ENCODE results near the gene HERPUD2.

HERPUD2 gene, protein sequence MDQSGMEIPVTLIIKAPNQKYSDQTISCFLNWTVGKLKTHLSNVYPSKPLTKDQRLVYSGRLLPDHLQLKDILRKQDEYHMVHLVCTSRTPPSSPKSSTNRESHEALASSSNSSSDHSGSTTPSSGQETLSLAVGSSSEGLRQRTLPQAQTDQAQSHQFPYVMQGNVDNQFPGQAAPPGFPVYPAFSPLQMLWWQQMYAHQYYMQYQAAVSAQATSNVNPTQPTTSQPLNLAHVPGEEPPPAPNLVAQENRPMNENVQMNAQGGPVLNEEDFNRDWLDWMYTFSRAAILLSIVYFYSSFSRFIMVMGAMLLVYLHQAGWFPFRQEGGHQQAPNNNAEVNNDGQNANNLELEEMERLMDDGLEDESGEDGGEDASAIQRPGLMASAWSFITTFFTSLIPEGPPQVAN

DNA sequence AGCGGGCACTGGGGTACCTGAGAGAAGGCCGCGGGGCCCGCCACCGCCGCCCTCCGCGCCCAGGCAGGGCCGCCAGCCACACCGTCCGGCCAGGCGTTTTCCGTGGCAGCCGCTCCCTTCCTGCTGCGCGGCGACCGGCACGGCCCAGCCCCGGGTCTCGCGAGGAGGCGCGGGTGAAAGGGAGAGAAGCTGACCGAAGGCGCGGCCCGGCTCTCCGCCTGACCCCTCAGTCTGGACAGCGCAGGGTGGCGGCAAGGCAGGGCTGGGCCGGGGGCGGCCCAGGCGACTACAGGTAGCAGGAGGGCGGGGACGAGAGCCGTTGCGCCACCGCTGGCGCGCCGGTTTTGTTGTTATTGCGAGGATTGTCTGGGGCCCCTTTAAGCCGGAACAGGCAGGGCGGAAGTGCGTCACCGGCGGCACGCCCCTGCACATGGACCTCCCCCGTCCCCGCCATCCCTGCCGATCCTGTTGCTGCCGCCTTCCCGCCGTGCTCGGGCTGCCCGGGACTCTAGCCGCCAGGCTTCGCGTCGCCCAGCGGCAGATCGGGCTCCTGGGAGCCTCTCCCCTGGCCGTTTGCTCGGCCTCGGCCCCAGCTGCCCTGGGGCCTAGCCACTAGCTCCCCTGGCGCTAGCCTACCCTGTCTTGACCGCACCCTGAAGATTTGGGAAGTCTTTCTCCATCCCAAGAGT is at the start of gene HERPUD2:
Gene HERPUD2, minus strand, starts transcription at position 352 of the 689 bp plus-strand sequence. CDS start 805 bp downstream, outside the sequence.
- DNase-seq = peak; percentile 86

DNA sequence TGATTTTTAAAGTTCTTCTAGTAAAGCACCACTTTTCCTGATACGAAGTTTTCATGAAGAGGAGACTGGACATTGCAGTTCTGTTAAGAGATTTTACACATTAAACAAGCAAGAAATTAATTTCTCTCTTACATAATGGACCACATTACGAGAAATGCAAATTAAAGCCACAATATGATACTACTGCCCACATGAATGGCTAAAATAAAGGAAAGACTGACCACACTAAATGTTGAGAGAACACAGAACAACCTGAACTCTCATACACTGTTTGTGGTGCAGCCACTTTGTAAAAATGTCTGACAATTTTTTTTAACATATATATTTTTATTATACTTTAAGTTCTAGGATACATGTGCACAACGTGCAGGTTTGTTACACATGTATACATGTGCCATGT is 44.0 kb upstream of the HERPUD2 start:
- no peak for DNase-seq

DNA sequence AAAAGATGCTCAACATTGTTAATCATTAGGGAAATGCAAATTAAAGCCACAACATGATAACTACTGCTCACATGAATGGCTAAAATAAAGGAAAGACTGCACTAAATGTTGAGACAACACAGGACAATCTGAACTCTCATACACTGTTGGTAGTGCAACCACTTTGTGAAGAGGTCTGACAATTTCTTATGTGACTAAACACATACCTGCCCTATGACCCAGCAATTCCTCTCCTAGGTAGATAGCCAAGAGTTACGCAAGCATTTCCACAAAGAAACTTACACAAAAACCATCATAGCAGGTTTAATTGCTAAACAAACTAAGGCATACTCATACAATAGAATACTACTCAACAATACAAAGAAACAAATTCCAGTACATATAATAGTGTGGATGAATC is 41.8 kb upstream of the HERPUD2 start:
- no peak for DNase-seq

DNA sequence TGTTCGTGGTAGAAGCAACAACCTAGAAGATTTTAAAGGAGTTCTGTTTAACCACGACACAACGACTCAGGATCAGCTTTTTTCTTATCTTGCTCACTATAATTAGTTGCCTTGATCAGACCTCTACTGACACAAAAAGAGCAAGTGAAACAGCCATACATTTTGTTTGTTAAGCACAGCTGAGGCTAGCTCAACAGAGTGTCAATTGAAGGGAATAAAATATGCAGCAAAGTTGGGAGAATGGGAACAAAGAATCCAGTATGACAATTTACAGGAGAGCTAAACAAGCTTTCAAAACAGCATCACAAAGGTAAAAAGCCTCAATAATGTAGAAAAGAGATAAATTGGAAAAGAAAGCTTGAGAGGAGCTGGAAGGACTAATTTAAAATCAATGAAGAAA is 40.5 kb upstream of the HERPUD2 start:
- no peak for DNase-seq

DNA sequence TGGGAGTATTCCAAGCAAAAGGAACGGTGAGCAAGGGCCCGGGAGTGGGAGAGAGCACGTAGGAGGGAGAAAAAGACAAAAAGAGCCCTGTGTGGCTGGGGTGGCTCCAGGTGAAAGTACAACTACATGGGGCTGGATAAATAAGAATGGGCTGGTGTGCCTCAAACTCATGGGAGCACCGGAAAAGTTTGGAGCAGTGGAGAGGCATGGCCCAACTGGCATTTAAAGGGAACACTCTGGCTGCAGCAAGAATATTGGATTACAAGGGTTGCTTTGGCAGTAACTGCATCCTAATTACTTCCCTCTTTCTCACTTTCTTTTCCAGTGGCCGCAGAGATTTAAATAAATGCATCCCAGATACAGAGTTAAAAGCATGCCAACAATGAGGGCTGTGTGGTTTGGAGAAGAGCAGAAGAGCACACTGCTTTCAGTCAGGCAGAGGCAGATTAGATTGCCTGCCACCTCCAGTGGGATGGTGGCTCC is 39.1 kb upstream of the HERPUD2 start:
- no peak for DNase-seq

DNA sequence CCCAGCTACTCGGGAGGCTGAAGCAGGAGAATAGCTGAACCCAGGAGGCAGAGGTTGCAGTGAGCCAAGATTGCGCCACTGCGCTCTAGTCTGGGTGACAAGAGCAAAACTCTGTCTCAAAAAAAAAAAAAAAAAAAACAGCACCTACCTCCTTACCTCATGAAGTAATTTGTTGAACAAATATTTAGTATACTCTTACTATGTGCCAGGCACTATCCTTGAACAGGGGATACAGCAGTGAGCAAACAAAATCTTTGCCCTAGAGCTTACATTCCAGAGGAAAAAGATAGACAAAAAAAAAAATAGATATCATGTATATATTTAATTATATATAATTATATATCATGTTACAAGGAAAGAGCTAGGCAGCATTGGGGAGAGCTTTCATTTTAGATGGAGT is 36.4 kb upstream of the HERPUD2 start:
- no peak for DNase-seq

DNA sequence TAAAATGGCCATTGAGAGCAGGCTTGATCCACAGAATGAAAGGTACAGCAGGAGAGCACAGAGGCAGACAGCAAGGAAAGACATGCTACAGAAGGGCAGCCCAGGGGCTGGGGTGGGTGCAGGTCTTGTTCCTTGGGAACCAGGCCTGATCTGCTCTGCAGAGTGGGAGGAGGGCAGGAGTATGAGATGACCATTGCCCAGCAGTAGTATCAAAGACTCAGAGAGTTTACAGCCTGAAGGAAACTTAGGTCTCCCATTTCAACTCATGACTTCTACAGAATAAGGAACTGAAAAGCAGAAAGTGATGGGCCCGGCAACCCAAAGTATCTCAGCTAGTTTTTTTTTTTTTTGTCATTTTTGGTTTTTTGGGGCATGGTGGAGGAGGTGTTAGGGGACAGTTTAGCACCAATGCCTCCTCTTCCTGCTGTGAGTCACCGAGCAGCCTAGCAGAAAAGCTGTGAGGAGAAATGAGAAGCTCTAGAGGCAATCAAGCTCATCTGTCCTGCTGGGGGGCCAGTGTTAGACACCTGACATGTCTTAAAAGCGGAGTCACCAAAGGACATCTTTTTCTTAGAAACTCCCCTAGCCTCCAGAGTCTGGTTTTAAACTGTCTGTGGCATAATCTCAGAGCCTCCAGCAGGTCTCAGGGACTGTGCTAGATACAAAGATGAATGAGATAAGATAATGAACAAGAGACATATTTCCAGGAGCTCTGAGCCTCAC is 34.3 kb upstream of the HERPUD2 start:
- no peak for DNase-seq

DNA sequence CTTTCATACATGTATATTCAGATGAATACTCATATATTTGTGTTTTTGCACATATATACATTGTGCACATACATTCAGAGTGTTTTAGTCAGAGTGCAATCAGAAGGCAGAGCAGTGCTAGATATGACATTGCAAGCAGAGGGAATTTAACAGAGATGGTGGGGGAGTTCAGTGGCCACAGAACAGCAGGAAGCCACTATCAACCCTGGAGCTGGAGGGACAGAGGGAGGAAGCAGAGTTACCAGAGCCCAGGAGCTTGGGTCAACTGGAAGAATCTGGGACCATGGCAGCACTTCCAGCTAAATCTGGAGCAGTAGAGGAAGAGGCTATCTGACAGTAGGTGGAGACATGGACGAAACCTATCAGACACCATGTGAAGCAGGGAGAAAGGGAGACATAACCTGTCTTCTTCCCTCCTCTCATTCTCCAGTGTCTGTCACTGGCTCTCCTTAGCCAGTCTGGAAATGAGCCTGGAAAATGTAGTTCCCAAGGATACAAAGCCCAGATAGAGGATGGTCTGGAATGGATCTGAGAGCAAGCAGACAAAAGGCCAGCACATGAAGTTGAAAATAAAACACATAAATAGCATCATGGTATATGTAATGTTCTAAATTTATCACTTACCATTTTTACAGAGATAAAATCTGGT is 33.6 kb upstream of the HERPUD2 start:
- DNase-seq = no peak

DNA sequence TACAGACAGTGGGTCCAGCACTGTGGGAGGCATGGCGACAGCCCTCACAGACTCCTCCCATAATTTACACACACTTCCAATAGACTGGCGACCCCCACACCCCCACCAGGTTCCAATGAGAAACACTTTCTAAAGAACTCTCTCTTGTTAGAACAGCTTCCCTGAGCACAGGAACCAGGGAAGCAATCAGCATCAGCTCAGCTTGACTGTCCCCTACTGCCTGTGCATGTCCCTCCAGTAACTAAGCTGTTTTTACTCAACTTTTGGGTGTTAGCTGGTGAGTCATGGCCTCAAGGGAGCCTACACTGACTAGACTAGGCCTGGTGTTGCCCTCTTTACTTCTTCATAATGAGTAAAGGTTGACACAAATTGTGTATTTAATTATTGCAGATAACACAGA is 32.6 kb upstream of the HERPUD2 start:
- no peak for DNase-seq

DNA sequence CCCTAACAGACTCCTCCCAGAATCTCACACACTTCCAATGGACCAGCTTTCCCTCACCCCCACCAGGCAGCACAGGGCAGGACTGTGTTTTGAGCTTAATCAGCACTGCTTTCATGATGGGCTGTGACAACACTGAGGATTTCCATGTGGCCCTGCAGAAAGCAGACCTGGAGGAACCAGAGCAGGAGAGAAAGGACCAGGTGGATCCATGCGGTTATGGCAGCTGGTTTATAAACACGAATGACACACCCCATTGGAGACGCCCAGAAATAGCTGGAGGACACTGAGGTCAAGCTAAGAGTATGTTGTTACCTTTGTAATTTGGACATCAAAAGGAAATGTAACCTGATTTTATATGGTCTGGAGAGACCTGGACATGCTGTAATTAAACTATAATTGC is 31.7 kb upstream of the HERPUD2 start:
- no peak for DNase-seq

DNA sequence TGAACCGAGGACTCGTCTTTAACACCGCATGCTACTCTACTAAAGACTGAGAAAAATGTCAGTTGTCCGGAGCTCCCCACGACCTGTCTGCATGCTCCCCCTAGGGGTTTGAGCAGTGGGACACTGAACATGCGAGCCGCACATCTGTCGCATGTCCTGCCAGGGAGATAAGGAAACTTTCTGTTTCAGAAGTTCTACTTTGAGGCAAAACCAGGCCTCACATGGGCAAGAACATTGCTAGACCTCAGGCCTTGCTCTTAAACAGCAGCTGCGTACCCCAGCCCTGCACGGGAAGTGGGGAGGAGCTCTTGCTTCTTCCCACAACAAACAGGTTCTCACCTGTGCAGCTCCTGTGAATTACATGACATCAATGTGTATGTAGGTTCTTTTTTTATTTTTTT is 30.3 kb upstream of the HERPUD2 start:
- DNase-seq = peak; percentile 38

DNA sequence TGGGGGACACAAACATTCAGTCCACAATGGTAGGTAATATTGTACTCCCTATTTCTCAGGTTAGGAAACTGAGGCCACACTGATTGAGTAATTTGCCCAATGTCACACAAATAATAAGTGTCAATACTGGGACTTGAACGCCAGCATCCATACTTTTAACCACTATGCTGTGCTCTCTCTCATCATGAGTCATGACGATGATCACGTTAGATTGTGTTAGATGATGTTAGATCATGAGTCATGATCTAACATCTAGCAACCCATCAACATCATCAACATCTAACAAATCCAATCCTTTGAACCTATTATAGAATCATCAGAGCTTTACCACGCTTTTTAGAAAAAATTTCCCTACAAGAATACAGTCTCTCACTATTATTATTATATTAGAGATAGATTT is 28.1 kb upstream of the HERPUD2 start:
- no peak for DNase-seq

DNA sequence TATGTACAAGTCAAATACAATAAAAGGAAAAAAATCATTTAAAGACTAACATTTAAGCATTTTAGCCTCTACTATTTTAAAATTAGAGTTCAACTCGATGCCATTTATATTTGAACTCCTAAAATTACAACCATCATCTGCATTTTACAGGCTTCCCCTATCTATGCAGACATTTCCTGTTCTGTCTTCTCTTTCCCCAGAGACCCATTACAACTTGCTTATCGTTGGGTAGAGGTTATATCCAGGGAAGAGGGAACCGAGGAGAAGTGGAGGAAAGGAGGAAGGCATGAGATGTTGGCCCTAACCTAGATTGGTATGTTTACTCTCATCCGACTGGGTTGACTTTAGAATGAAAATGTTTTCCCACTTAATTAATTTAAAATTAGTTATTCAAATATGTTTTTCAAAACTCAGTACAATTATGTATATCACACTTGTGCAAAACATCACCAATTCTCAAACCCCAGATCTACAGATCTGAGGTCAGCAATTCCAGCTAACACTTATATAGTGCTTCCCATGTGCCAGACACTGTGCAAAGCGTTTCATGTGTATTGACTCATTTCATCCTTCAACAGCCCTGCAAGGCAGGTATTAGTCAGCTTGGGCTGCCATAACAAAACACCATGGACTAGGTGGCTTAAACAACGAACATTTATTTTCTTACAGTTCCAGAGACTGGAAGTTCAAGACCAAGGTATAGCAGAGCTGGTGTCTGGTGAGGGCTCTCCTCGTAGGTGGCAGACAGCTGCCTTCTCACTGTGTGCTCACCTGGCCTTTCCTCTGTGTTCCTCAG is 27.3 kb upstream of the HERPUD2 start:
- DNase-seq = no peak

DNA sequence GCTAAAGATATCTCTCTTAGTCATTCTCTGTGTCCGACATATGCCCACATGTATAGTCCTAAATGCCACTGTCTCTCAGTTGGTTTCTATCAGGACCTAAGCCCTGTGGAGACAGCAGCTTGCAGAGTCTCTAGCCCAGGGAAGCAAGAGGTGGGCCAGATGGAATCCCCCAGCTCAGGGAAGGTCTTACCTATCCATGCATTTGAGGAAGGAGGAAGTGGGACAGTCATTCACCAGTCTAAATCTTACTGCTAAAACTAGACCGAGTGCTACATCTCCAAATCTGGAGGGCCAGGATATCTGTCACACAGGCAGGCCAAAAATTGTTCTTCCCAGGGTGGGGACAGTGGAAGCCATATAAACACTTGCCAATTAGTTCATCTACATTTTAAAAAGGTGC is 26.4 kb upstream of the HERPUD2 start:
- DNase-seq = no peak

DNA sequence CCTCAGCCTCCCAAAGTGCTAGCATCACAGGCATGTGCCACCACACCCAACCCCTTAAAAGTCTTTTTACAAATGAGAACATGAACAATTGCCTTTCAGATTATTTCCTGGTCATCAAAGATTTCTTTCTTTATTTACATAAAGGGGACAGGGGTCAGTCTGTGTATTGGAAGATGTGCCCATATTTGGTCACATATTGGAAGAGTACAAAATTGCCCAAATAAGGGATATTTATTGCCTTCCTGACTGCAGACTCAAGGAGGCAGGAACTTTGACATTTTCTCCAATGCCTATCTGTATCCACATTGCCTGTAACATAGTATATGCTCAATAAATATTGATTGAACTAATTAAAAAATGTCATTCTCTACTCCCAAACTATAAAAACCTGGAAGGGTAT is 25.9 kb upstream of the HERPUD2 start:
- no peak for DNase-seq

DNA sequence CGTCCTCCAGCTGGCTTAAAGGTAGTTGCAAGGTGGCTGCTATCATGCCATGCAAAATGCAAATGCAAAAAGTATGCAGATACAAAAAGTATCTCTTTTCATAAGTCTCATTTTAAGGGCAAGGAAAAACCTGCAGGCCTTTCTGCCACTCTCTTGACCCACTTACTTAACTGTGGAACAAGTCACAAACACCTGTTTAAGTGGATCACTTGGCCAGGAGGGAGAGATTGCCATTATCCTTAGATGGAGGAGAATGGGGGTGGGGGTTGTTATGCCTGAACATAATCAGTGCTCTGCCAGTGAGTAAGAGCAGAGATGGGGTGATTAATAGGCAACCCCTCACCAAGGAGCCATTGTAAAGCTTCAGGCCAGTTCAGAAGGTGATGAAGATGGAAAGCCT is 25.1 kb upstream of the HERPUD2 start:
- DNase-seq = no peak

DNA sequence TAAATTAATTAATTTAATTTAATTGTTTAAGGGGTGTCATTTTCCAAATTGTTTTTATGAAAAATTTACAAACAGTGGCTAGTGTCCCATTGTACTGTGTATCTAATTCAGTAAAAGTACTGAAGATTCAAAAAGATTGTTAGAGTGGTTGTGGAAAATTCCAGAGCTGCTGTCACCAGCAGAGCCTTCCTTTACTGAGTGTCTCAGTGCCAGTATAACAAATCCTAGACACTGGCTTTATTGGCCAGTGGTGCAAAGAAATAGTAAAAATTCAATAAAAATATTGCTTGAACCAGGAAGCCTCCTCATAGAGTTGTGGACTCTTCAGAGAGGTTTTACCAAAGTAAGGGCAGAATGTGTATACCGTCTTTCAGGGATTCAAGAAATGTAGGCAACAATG is 23.1 kb upstream of the HERPUD2 start:
- no peak for DNase-seq

DNA sequence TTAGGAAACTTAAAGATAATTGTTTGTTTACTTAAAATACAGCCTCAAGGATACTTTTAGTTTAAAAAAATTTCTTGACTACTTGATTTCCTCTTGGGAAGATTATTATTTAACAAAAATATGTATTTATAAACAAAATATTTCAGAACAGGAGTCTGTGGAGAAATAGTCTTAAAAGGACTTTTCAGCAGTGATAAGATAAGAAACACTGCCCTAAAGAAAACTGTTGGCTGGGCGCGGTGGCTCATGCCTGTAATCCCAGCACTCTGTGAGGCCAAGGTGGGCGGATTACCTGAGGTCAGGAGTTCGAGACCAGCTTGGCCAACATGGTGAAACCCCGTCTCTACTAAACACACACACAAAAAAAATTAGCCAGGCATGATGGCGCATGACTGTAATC is 22.6 kb upstream of the HERPUD2 start:
- no peak for DNase-seq

DNA sequence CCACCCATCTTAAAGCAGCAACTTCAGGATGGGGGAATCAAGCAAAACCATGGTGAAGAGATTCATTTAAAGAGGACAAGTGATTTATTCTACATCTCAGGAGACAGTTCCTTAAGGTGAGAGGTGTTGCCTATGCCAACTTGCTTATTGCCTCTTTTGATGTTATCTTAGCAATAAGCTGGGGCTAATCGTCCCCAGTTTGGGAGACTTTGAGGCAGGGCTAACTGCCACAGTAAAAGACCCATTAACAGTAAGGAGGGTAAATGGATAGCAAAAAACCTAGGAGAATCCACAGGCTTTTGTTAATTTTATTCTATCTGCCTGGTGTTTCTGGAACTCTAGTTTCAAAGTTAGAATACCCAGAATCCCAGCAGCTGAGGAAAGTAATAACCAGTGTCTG is 22.1 kb upstream of the HERPUD2 start:
- DNase-seq = no peak

DNA sequence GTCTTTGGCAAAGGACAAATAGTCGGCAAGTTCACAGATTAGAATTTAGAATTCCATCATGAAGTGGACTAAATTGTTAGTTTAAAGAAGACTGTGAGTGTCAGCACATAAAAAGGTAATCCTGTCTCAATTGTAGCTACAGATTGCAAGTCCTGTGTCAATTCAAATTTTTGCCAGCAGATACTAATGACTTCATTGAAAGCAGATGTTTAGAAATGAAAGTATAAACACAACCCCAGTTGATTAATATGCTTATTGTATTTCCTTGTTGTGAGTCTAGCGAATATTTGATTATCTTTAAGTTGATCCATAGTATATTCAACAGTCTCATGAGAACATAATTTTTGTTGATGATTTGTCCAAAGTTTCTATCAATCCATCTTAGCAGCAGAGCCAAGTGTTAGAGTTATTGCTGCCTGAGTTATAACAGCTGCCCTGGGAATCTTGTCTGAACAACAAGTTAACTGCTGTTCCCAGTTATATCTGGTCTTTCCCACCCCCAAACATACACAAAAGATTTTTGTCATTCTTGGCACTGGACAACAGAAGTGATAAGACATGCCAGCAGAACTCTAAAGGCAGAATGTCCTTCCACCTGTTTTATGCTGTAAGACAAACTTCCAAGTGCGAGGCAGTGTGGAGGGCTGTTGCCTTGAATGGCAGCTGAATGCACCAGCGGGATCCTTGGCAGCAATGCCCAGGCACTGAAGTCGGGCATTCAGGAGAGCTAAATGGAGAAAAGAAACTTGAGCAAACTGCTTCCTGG is 21.3 kb upstream of the HERPUD2 start:
- DNase-seq = no peak

DNA sequence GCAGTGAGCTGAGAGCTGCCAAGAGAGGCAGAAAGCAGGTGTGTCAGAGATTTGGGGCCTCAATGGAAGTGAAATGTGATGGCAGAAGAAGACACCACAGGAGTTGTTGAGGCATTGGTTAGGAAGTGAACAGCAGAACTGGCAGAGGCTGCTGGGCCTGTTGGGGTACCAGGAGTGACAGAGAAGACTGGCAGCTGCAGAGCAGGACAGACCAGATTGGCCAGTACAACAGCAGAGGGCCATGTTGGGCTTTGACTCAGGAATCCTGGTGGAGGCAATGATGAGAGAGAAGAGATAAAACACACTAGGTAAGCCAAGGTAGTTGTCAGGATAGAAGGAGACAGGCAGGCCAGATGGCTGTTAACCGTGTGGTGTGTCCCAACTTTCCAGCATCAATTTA is 19.9 kb upstream of the HERPUD2 start:
- DNase-seq = no peak

DNA sequence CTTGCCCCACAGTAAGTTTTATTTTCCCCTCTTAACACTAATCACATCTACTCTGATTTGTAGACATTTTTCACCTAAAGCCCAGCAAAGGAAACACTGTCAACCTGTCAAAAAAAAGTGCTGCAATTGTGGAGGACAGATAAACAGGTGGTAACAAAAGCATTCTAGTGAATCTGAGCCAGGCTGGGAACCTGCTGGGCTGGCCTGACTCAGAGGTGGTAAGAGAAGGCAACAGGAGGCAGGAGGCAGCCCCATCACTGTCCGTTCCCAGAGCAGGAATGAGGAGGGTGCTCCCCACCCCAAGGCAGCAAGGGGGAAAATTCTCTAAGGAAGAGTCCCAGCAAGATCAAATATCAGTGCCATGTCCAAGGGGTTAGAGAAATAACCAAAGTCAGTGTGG is 19.5 kb upstream of the HERPUD2 start:
- DNase-seq = no peak

Data from activated effector memory CD4-positive, alpha-beta T cell treated with Interleukin-2 at 50 U/mL for 16 hours (primary cell).